Loucy (cell line): ENCODE measurements around the gene RFC4.
A peak's percentile ranks its signal among the peaks of the same experiment; 100 is the strongest.

Source experiments
- H2AFZ ChIP-seq: fragments of 200-600 bp; sonication (generic); 2 replicates; pipeline ENCODE4 v1.6.0; 2016; ENCODE audit warnings: antibody characterized with exemption, mild to moderate bottlenecking, low read length, moderate library complexity
- H3F3A ChIP-seq: fragments of 200-600 bp; 2 replicates; pipeline ENCODE4 v1.6.0; 2016; ENCODE audit warnings: antibody characterized with exemption, low read depth, mild to moderate bottlenecking
- H3K27me3 ChIP-seq: fragments of 200-600 bp; sonication (generic); 2 replicates; pipeline ENCODE4 v1.6.1; 2014; ENCODE audit warnings: low read length, mild to moderate bottlenecking; ENCODE audit not compliant: insufficient read depth, poor library complexity, severe bottlenecking
- H3K36me3 ChIP-seq: fragments of 200-600 bp; sonication (generic); 2 replicates; pipeline ENCODE4 v1.6.1; 2016; ENCODE audit warnings: low read length; ENCODE audit not compliant: insufficient read depth
- H3K4me1 ChIP-seq: fragments of 200-600 bp; sonication (generic); 2 replicates; pipeline ENCODE4 v1.5.1; 2014; ENCODE audit warnings: low read length, mild to moderate bottlenecking; ENCODE audit not compliant: insufficient read depth, poor library complexity, severe bottlenecking
- H3K4me2 ChIP-seq: fragments of 200-600 bp; sonication (generic); 2 replicates; pipeline ENCODE4 v1.6.0; 2014; ENCODE audit warnings: antibody characterized with exemption, low read length, low read depth, mild to moderate bottlenecking; ENCODE audit not compliant: poor library complexity, severe bottlenecking
- H3K4me3 ChIP-seq: fragments of 200-600 bp; sonication (generic); 2 replicates; pipeline ENCODE4 v1.5.1; 2014; ENCODE audit warnings: low read length, mild to moderate bottlenecking, mixed read lengths; ENCODE audit not compliant: poor library complexity, severe bottlenecking
- H3K79me2 ChIP-seq: fragments of 200-600 bp; sonication (generic); 2 replicates; pipeline ENCODE4 v1.6.1; 2014; ENCODE audit warnings: low read length; ENCODE audit not compliant: insufficient read depth
- H3K9ac ChIP-seq: fragments of 200-600 bp; sonication (generic); 2 replicates; pipeline ENCODE4 v1.6.0; 2014; ENCODE audit warnings: mild to moderate bottlenecking, low read depth, low read length, moderate library complexity; ENCODE audit not compliant: poor library complexity, severe bottlenecking
- H3K9me2 ChIP-seq: fragments of 200-600 bp; sonication (generic); replicated peaks from 2 replicates; pipeline ENCODE4 v1.6.1; 2016; ENCODE audit warnings: low read depth, low read length, mixed read lengths
- H3K9me3 ChIP-seq: fragments of 200-600 bp; sonication (generic); 2 replicates; pipeline ENCODE4 v1.6.1; 2014; ENCODE audit warnings: mild to moderate bottlenecking, antibody characterized with exemption, low read length, low read depth; ENCODE audit not compliant: insufficient read depth
- H4K20me1 ChIP-seq: fragments of 200-600 bp; sonication (generic); 2 replicates; pipeline ENCODE4 v1.6.0; 2014; ENCODE audit warnings: antibody characterized with exemption, low read length, mild to moderate bottlenecking; ENCODE audit not compliant: insufficient read depth, poor library complexity, severe bottlenecking
- CTCF ChIP-seq: fragments of 200-600 bp; sonication (generic); conservative IDR thresholded peaks from 2 replicates; pipeline ENCODE4 v1.5.1; 2014; ENCODE audit warnings: mild to moderate bottlenecking, antibody characterized with exemption, low read length
- EZH2phosphoT487 ChIP-seq: fragments of 200-600 bp; IDR thresholded peaks from 2 replicates; pipeline ENCODE4 v1.6.1; 2018; ENCODE audit warnings: antibody characterized with exemption, mild to moderate bottlenecking, moderate library complexity, borderline replicate concordance

Gene RFC4

GRCh38 chr3:186806089-186807055 lies at the start of gene RFC4:
RFC4 (minus strand) TSS chr3:186806482; CDS start chr3:186804713, 1,769 bp downstream.
- Histone ChIP-seq H3K4me1 (peaks cover 27% of the 10 kb centered on the region), H3K9ac (peak within 1 kb of the TSS; percentile 92), H3K36me3 (no peaks in the 10 kb centered on the region; the same call in 1 of the 2 replicates), H2AFZ (peak within 1 kb of the TSS; percentile 83), H3F3A (no peaks in the 10 kb centered on the region), H3K9me2 (no peaks in the 10 kb centered on the region), H3K27me3 (no peaks in the 10 kb centered on the region), H3K4me3 (peak within 1 kb of the TSS; percentile 79), H3K9me3 (no peaks in the 10 kb centered on the region), H3K79me2 (peaks cover 43% of the 10 kb centered on the region), H3K4me2 (peak within 1 kb of the TSS; percentile 80), H4K20me1 (peaks cover 4% of the 10 kb centered on the region)
- no peak for TF ChIP-seq EZH2phosphoT487

- H3K79me2 ChIP-seq: no peaks in the 10 kb centered on the region
- no peak overlapping the region for H3K9ac ChIP-seq
- no peak overlapping the region for H2AFZ ChIP-seq
- no peak overlapping the region for H3K4me3 ChIP-seq
- TF ChIP-seq CTCF (no peak), EZH2phosphoT487 (no peak)
- no peaks in the 10 kb centered on the region for H3K27me3 ChIP-seq
- H3F3A ChIP-seq: no peaks in the 10 kb centered on the region
- H3K4me1 ChIP-seq: no peaks in the 10 kb centered on the region
- no peaks in the 10 kb centered on the region for H4K20me1 ChIP-seq
- no peak overlapping the region for H3K4me2 ChIP-seq
- no peaks in the 10 kb centered on the region for H3K36me3 ChIP-seq
- no peaks in the 10 kb centered on the region for H3K9me3 ChIP-seq
- no peaks in the 10 kb centered on the region for H3K9me2 ChIP-seq
Measured at GRCh38 chr3:186854954-186855353, 48.7 kb upstream of the RFC4 start.

- no peaks in the 10 kb centered on the region for H3K79me2 ChIP-seq
- H3K9me3 ChIP-seq: no peaks in the 10 kb centered on the region
- TF ChIP-seq EZH2phosphoT487 (no peak), CTCF (no peak)
- no peak overlapping the region for H3K4me2 ChIP-seq
- no peaks in the 10 kb centered on the region for H3K36me3 ChIP-seq
- H3K9me2 ChIP-seq: no peaks in the 10 kb centered on the region
- H3K9ac ChIP-seq: no peak overlapping the region
- no peaks in the 10 kb centered on the region for H4K20me1 ChIP-seq
- no peaks in the 10 kb centered on the region for H3K4me1 ChIP-seq
- H2AFZ ChIP-seq: no peak overlapping the region
- no peak overlapping the region for H3K4me3 ChIP-seq
- no peaks in the 10 kb centered on the region for H3K27me3 ChIP-seq
- no peaks in the 10 kb centered on the region for H3F3A ChIP-seq
Measured at GRCh38 chr3:186854146-186854545, 47.9 kb upstream of the RFC4 start.
